Body of pancreas (tissue), 4 donors: ENCODE data around the gene ZNF185.

Experiments used
- POLR2A ChIP-seq, 3 donors: fragments of 450-650 bp; IDR thresholded peaks; one replicate each; pipeline ENCODE4 v1.6.1; 2016; ENCODE audit warnings: antibody characterized with exemption in 3 of 3, mild to moderate bottlenecking in 2 of 3
- TF ChIP-seq, protein P1 (sequence below), 7 experiments: fragments of 450-650 bp in 4 of 7; fragments of 200-600 bp in 3 of 7; sonication (generic) in 3 of 7; IDR thresholded peaks; one replicate each; pipeline ENCODE4 v1.5.1; 2016 to 2019; ENCODE audit warnings: antibody characterized with exemption in 7 of 7

DNA sequence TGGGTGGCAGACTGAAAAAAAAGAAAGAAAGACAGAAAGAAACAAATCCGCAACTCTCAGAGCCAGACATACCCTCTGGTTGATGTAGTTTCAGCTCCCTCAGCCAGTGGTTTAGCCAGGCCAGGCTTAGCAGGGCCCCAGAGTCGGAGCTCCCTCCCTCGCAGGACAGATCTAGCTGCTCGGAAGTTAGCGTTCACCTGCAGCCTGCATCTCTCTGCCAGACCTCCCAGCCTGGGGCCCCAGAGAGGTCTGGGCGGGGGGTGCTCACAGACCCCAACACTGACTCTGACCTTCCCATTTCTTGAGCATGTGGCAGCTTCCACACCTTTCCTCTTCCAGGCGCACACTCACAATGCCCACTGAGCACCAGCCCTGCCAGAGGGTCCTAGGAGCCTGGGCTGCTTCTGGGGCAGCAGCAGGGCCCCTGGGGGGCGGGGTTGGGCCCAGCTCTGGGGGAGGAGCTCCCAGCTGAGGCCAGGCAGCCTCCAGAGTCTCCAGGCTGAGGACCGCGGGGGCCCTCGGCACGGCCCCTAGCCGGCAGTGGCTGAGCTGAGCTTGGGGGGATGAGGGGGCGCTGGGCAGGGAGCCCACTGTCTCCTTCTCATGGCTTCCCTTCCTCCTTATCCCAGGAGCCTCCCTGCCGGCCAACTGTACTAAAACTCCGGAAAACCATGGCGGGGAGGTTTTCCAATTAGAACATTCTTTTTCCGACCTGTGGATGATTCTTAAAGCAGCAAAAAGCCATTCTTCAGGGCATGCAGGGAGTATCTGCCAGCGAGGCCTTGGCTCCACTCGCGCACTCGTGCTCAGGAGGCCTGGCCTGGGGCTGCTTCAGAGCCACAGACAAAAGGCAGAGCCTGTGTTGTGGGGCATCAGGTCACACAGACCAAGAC, 4.6 kb upstream of the ZNF185 start:
- TF ChIP-seq, protein P1, sequence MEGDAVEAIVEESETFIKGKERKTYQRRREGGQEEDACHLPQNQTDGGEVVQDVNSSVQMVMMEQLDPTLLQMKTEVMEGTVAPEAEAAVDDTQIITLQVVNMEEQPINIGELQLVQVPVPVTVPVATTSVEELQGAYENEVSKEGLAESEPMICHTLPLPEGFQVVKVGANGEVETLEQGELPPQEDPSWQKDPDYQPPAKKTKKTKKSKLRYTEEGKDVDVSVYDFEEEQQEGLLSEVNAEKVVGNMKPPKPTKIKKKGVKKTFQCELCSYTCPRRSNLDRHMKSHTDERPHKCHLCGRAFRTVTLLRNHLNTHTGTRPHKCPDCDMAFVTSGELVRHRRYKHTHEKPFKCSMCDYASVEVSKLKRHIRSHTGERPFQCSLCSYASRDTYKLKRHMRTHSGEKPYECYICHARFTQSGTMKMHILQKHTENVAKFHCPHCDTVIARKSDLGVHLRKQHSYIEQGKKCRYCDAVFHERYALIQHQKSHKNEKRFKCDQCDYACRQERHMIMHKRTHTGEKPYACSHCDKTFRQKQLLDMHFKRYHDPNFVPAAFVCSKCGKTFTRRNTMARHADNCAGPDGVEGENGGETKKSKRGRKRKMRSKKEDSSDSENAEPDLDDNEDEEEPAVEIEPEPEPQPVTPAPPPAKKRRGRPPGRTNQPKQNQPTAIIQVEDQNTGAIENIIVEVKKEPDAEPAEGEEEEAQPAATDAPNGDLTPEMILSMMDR (IDR thresholded peaks at IDR 0.05) = no peak
- TF ChIP-seq POLR2A (IDR thresholded peaks at IDR 0.05) = no peak
